ENCODE results near the gene UXS1. TPM values are rescaled to one million over a fixed set of nuclear protein-coding genes. Genes with fewer than 3 reads are reported as not detected.

The UXS1 gene
- total RNA-seq, 1 experiment from 2014 or later, result 49.1 TPM

DNA sequence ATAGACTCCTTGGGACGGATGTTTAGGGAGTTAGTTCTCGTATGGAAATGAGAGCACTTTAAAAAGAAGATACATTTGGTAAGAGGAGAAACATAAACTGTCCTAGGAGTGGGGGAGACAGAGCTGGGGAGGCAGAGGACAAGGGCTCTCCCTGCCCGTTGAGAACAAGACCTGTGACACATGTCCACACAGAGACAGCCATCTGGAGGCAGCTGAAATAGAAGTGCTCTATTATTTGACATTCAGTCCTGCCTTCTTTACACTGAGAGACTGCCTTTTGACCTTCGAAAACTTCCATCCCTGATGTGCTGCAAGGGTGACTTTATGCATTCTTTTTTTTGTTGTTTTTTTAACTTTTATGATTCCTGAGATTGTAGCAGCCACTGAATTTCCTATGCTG is 150.1 kb downstream of the UXS1 start:
- no peaks in the 10 kb centered on the region for H3K9me3 ChIP-seq (ENCODE audit: low read length)
- CTCF ChIA-PET, result no interaction called here
- no peak overlapping the region for H3K4me3 ChIP-seq (ENCODE audit: low read length)
- H3K9ac ChIP-seq (ENCODE audit: low read length), result no peak overlapping the region
- no peak overlapping the region for H3K4me2 ChIP-seq (ENCODE audit: low read length)
- ATAC-seq (no peak), DNase-seq (no peak)
- BruUV-seq (replicated peaks), result no TSS peak
- no peaks in the 10 kb centered on the region for H3K36me3 ChIP-seq (ENCODE audit: low read depth, low read length)
- H3K27ac ChIP-seq (ENCODE audit: low read length), result no peak overlapping the region
- no peaks in the 10 kb centered on the region for H4K20me1 ChIP-seq (ENCODE audit: low read length)
- H3K79me2 ChIP-seq (ENCODE audit: low read length), result no peaks in the 10 kb centered on the region
- POLR2A ChIA-PET (ENCODE audit: unreplicated experiment), result no interaction called here
- no peak overlapping the region for H2AFZ ChIP-seq (ENCODE audit: low read length)
- H3F3A ChIP-seq (ENCODE audit: low read length, unreplicated experiment), result no peaks in the 10 kb centered on the region
- H3K9me2 ChIP-seq (replicated peaks; ENCODE audit: low read length), result no peaks in the 10 kb centered on the region
- H3K27me3 ChIP-seq (ENCODE audit: low read length), result no peaks in the 10 kb centered on the region
- H3K4me1 ChIP-seq (ENCODE audit: insufficient read depth, low read length), result no peaks in the 10 kb centered on the region
- intact Hi-C loops (cut with micrococcal nuclease), result no loop called here
- no peak for TF ChIP-seq EZH2phosphoT487 (IDR thresholded peaks at IDR 0.05; ENCODE audit: borderline replicate concordance, low read length)
- no peak for TF ChIP-seq CTCF (conservative IDR thresholded peaks at IDR 0.05; ENCODE audit: low read depth, low read length)
- no peak for TF ChIP-seq EZH2 (IDR thresholded peaks at IDR 0.05; ENCODE audit: low read length, unreplicated experiment)
